ENCODE results near the gene GRIP1. TPM values are rescaled to one million over a fixed set of nuclear protein-coding genes. Genes with fewer than 3 reads are reported as not detected.

The GRIP1 gene
- total and polyA plus RNA-seq, 2 donors (not counting 1 experiment from before 2014, with no cell fraction given), result 0.12 TPM; not detected in 1

GRCh38 chr12:66603461-66603860 is 75.4 kb downstream of the GRIP1 start:
- Histone ChIP-seq H3K4me1 (ENCODE audit: control insufficient read depth, extremely low read depth, insufficient read depth, low read length) (no peaks in the 10 kb centered on the region), H3K27ac (ENCODE audit: insufficient read depth, low read length) (no peak overlapping the region), H3K36me3 (ENCODE audit: control insufficient read depth, insufficient read depth, low read length) (no peaks in the 10 kb centered on the region), H3K79me2 (ENCODE audit: control insufficient read depth, insufficient read depth, low read length) (no peaks in the 10 kb centered on the region), H3K9ac (ENCODE audit: insufficient read depth, low read length) (no peak overlapping the region), H4K20me1 (ENCODE audit: control insufficient read depth, extremely low read depth, insufficient read depth, low read length) (no peaks in the 10 kb centered on the region), H3K27me3 (ENCODE audit: control insufficient read depth, insufficient read depth, low read length) (no peaks in the 10 kb centered on the region), H2AFZ (ENCODE audit: low read length) (no peak overlapping the region), H3K4me3 (replicated peaks in 1 of 4; ENCODE audit: control extremely low read depth in 1 of 4, insufficient read depth in 1 of 4, low read depth in 3 of 4, low read length in 4 of 4) (no peak overlapping the region), H3K9me3 (ENCODE audit: control insufficient read depth, insufficient read depth, low read depth, low read length) (no peaks in the 10 kb centered on the region), H3K4me2 (ENCODE audit: extremely low read depth, insufficient read depth, low read length) (no peak overlapping the region)
- no peak for TF ChIP-seq EZH2 (IDR thresholded peaks at IDR 0.05; ENCODE audit: low read length, missing control alignments)
- TF ChIP-seq CTCF (conservative IDR thresholded peaks at IDR 0.05 in 1 of 2, IDR thresholded peaks at IDR 0.05 in 1 of 2; ENCODE audit: low read depth in 1 of 2, low read length in 2 of 2), result no peak
- no peak for DNase-seq (ENCODE audit: low read depth in 2 of 2)

- Histone ChIP-seq H3K4me1 (ENCODE audit: control insufficient read depth, extremely low read depth, insufficient read depth, low read length) (no peaks in the 10 kb centered on the region), H3K9ac (ENCODE audit: insufficient read depth, low read length) (no peak overlapping the region), H3K79me2 (ENCODE audit: control insufficient read depth, insufficient read depth, low read length) (no peaks in the 10 kb centered on the region), H4K20me1 (ENCODE audit: control insufficient read depth, extremely low read depth, insufficient read depth, low read length) (no peaks in the 10 kb centered on the region), H2AFZ (ENCODE audit: low read length) (no peak overlapping the region), H3K27ac (ENCODE audit: insufficient read depth, low read length) (no peak overlapping the region), H3K4me3 (replicated peaks in 1 of 4; ENCODE audit: control extremely low read depth in 1 of 4, insufficient read depth in 1 of 4, low read depth in 3 of 4, low read length in 4 of 4) (no peak overlapping the region), H3K36me3 (ENCODE audit: control insufficient read depth, insufficient read depth, low read length) (no peaks in the 10 kb centered on the region), H3K4me2 (ENCODE audit: extremely low read depth, insufficient read depth, low read length) (no peak overlapping the region), H3K9me3 (ENCODE audit: control insufficient read depth, insufficient read depth, low read depth, low read length) (no peaks in the 10 kb centered on the region), H3K27me3 (ENCODE audit: control insufficient read depth, insufficient read depth, low read length) (no peaks in the 10 kb centered on the region)
- no peak for TF ChIP-seq EZH2 (IDR thresholded peaks at IDR 0.05; ENCODE audit: low read length, missing control alignments)
- no peak for TF ChIP-seq CTCF (conservative IDR thresholded peaks at IDR 0.05 in 1 of 2, IDR thresholded peaks at IDR 0.05 in 1 of 2; ENCODE audit: low read depth in 1 of 2, low read length in 2 of 2)
- no peak for DNase-seq (ENCODE audit: low read depth in 2 of 2)
Measured at GRCh38 chr12:66602483-66603143, 76.3 kb downstream of the GRIP1 start.

GRCh38 chr12:66600903-66601302 is 78.0 kb downstream of the GRIP1 start:
- Histone ChIP-seq H3K4me3 (replicated peaks in 1 of 4; ENCODE audit: control extremely low read depth in 1 of 4, insufficient read depth in 1 of 4, low read depth in 3 of 4, low read length in 4 of 4) (no peak overlapping the region), H3K9ac (ENCODE audit: insufficient read depth, low read length) (no peak overlapping the region), H3K79me2 (ENCODE audit: control insufficient read depth, insufficient read depth, low read length) (no peaks in the 10 kb centered on the region), H3K9me3 (ENCODE audit: control insufficient read depth, insufficient read depth, low read depth, low read length) (no peaks in the 10 kb centered on the region), H3K4me2 (ENCODE audit: extremely low read depth, insufficient read depth, low read length) (no peak overlapping the region), H3K27ac (ENCODE audit: insufficient read depth, low read length) (no peak overlapping the region), H3K4me1 (ENCODE audit: control insufficient read depth, extremely low read depth, insufficient read depth, low read length) (no peaks in the 10 kb centered on the region), H2AFZ (ENCODE audit: low read length) (no peak overlapping the region), H4K20me1 (ENCODE audit: control insufficient read depth, extremely low read depth, insufficient read depth, low read length) (no peaks in the 10 kb centered on the region), H3K36me3 (ENCODE audit: control insufficient read depth, insufficient read depth, low read length) (no peaks in the 10 kb centered on the region), H3K27me3 (ENCODE audit: control insufficient read depth, insufficient read depth, low read length) (no peaks in the 10 kb centered on the region)
- TF ChIP-seq EZH2 (IDR thresholded peaks at IDR 0.05; ENCODE audit: low read length, missing control alignments), result no peak
- TF ChIP-seq CTCF (conservative IDR thresholded peaks at IDR 0.05 in 1 of 2, IDR thresholded peaks at IDR 0.05 in 1 of 2; ENCODE audit: low read depth in 1 of 2, low read length in 2 of 2), result no peak
- no peak for DNase-seq (ENCODE audit: low read depth in 2 of 2)
